ENCODE data around the gene SNX7. TPM values are rescaled to one million over a fixed set of nuclear protein-coding genes. Genes with fewer than 3 reads are reported as not detected.
A peak's percentile ranks its signal among the peaks of the same experiment; 100 is the strongest.

SNX7 gene, protein sequence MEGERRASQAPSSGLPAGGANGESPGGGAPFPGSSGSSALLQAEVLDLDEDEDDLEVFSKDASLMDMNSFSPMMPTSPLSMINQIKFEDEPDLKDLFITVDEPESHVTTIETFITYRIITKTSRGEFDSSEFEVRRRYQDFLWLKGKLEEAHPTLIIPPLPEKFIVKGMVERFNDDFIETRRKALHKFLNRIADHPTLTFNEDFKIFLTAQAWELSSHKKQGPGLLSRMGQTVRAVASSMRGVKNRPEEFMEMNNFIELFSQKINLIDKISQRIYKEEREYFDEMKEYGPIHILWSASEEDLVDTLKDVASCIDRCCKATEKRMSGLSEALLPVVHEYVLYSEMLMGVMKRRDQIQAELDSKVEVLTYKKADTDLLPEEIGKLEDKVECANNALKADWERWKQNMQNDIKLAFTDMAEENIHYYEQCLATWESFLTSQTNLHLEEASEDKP
- under 1 TPM in 1 of 2 experiments, not detected in 1; 0.18 TPM for total RNA-seq

DNA sequence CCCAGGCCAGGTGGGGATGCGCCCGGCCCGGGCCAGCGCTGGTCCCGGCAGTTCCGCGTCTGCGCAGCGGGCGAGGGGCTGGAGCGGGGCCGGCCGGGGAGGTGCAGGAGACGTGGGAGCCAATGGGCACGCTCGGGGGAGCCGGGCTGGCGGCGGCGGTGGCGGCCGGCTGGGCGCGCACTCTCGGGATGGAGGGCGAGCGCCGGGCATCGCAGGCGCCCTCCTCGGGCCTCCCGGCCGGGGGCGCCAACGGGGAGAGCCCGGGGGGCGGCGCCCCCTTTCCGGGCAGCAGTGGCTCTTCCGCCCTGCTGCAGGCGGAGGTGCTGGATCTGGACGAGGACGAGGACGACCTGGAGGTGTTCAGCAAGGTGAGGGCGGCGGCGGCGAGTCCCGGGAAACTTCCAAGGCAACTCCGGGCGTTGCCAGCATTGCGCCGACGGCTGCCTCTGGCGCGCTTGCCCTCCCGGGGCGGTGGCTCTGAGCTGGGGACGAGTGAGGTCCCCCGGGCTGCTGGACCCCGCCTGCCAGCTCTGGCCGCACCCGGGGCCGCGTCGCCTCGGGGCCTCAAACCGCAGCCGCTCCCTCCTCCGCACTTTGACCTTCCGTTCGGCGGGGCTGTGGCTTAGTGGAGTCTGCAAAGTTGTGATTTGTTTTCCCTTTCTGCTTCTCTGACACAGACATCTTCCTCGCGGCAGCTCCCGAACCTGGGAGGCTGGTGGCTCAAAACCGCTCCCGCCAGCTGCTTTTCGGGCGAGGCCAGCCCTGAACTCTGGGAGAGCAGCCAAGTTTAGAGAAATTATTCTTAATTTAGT lies at the start of gene SNX7:
Gene SNX7, plus strand, starts transcription at position 178 of the 812 bp plus-strand sequence. Its CDS starts 11 bp downstream, at position 189.
- no peaks in the 10 kb centered on the region for H3K9me3 Mint-ChIP-seq
- no peaks in the 10 kb centered on the region for H3K36me3 Mint-ChIP-seq (ENCODE audit: low read depth)
- POLR2A ChIA-PET, result no interaction called here
- H3K27ac Mint-ChIP-seq, result no peak within 1 kb of the TSS
- CTCF ChIA-PET, result no interaction called here
- peaks cover 35% of the 10 kb centered on the region for H3K27me3 Mint-ChIP-seq
- DNase-seq, result no peak
- peaks cover 12% of the 10 kb centered on the region for H3K4me1 Mint-ChIP-seq
- H3K4me3 Mint-ChIP-seq, result peak within 1 kb of the TSS; percentile 72

DNA sequence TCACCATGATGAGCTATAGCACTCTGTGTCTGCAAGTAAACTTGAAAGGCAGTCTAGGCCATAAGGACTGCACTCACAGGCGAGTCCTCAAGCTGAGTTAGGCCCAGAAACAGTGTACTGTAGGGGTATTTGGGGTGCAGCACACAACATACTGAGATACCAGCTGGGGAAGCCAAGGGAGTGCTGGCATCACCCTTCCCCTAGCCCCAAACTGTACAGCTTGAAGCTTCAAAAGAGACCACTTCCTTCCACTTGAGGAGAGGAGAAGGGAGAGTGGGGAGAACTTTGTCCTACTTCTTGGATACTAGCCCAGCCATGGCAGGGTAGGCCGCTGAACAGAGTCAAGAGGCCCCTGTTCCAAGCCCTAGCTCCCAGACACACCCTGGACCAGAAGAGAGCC lies 24.2 kb upstream of the SNX7 start:
- no peak overlapping the region for H3K4me3 Mint-ChIP-seq
- no peak for DNase-seq
- H3K9me3 Mint-ChIP-seq, result no peaks in the 10 kb centered on the region
- ChIA-PET CTCF (no interaction called here), POLR2A (no interaction called here)
- H3K36me3 Mint-ChIP-seq (ENCODE audit: low read depth), result no peaks in the 10 kb centered on the region
- H3K27me3 Mint-ChIP-seq, result no peaks in the 10 kb centered on the region
- H3K27ac Mint-ChIP-seq, result no peak overlapping the region
- no peaks in the 10 kb centered on the region for H3K4me1 Mint-ChIP-seq

DNA sequence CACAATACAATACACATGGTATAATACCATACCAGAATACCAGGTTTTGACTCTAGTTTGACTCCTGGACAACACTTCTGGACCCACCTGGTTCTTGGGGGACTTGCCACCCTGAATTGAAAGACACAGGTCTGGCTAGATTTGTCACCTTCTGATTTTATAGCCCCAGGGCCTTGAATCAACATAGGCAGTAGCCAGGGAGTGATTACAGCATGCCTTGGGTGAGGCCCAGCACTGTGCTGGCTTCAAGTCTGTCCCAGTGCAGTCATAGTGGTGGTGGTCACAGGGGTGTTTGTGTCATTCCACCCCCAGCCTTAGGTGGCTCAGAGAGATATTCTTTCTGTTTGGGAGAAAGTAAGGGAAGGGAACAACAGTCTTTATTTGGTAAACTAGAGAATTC lies 23.3 kb upstream of the SNX7 start:
- CTCF ChIA-PET, result no interaction called here
- Mint-ChIP-seq H3K4me3 (no peak overlapping the region), H3K27me3 (no peaks in the 10 kb centered on the region), H3K36me3 (ENCODE audit: low read depth) (no peaks in the 10 kb centered on the region), H3K27ac (no peak overlapping the region), H3K4me1 (no peaks in the 10 kb centered on the region), H3K9me3 (no peaks in the 10 kb centered on the region)
- POLR2A ChIA-PET, result no interaction called here
- DNase-seq, result no peak

DNA sequence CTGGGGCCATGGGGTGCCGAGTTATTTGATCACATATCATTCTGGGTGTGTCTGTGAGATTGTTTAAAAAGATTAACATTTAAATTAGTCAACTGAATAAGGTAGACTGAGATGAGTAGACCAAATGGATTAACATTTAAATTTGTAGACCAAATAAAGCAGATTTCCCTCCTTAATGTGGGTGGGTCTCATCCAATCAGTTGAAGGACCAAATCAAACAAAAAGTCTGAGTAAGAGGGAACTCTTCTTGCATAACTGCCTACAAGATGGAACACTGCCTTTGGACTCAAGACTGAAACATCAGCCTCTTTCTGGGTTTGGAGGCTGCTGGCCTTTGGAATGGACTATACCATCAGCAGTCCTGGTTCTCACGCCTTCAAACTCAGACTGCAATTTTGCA lies 17.0 kb upstream of the SNX7 start:
- Mint-ChIP-seq H3K27me3 (no peaks in the 10 kb centered on the region), H3K9me3 (no peaks in the 10 kb centered on the region)
- CTCF ChIA-PET, result no interaction called here

DNA sequence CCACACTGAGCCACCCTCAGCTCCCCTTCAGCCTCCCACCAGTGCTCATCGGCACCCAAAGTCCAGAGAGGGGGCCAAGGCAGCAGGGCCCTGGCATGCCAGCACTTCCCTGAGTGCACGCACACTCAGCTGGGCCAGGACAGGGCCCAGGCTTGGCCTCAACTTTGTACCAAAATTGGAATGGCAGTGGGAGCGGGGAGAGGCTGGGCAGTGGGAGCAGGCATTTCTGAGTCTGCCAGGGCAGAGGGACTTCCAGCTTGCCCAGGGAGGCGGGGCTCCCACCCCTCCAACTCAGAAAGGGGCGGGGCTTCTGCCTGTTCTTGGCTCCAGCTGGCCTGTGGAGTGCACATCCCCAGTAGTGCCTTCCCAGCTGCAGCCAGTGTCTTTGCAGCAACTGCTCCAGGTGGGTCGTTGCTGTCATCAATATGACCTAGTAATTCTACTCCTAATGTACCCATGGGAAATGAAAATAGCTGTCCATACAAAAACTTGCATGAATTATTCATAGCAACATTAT lies 10.3 kb upstream of the SNX7 start:
- Mint-ChIP-seq H3K9me3 (no peaks in the 10 kb centered on the region), H3K4me1 (no peaks in the 10 kb centered on the region), H3K27me3 (no peaks in the 10 kb centered on the region), H3K4me3 (no peak overlapping the region), H3K27ac (no peak overlapping the region), H3K36me3 (ENCODE audit: low read depth) (no peaks in the 10 kb centered on the region)
- CTCF ChIA-PET, result no interaction called here
- no peak for DNase-seq
- POLR2A ChIA-PET, result no interaction called here

More for the DNA sequence above, 17.0 kb upstream of the SNX7 start:
- Mint-ChIP-seq H3K4me1 (no peaks in the 10 kb centered on the region), H3K27ac (no peak overlapping the region), H3K36me3 (ENCODE audit: low read depth) (no peaks in the 10 kb centered on the region), H3K4me3 (no peak overlapping the region)
- POLR2A ChIA-PET, result no interaction called here
- DNase-seq, result no peak

DNA sequence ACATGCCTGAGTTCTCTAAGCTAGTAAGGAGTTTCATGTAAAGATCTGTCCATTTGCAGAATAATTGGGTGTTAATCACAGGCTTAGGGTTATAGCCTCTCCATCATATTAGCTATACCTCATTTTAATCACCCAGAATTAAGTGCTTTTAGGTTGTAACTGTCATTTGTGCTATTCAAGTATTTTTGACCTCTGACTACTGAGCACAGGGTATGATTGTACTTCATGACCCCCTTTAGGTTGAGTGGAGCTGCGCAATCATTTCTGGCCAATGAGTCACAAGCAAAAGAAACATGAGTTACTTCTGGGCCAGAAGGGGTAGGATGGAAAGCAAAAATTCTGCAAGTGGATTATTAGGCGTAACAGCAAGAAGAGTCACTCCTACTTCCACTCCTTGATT lies 8.4 kb upstream of the SNX7 start:
- ChIA-PET CTCF (no interaction called here), POLR2A (no interaction called here)
- H3K27ac Mint-ChIP-seq, result no peak overlapping the region
- H3K27me3 Mint-ChIP-seq, result no peaks in the 10 kb centered on the region
- no peak for DNase-seq
- H3K36me3 Mint-ChIP-seq (ENCODE audit: low read depth), result no peaks in the 10 kb centered on the region
- no peaks in the 10 kb centered on the region for H3K9me3 Mint-ChIP-seq
- no peaks in the 10 kb centered on the region for H3K4me1 Mint-ChIP-seq
- no peak overlapping the region for H3K4me3 Mint-ChIP-seq

DNA sequence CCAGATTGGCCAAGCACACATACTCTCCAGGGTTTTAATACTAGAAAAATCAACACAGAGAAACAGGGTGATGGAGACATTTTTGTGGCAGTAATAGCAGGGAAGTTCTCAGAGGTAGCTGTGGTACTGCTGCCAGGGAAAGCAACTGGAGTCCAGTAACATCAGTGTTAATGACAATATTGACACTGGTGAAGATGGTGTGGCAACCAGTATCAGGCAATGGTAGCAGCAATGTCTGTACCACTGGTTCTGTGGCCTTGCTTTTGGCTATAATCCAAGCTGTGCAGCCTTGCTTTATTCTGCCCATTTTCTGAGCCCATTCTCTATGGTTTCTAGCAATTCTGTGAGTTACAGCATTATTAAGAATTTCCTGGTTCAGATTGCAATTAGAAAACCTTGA lies 1.6 kb upstream of the SNX7 start:
- no peak overlapping the region for H3K27ac Mint-ChIP-seq
- H3K36me3 Mint-ChIP-seq (ENCODE audit: low read depth), result no peaks in the 10 kb centered on the region
- peaks cover 12% of the 10 kb centered on the region for H3K4me1 Mint-ChIP-seq
- DNase-seq, result no peak
- H3K9me3 Mint-ChIP-seq, result no peaks in the 10 kb centered on the region
- no peak overlapping the region for H3K4me3 Mint-ChIP-seq
- CTCF ChIA-PET, result no interaction called here
- POLR2A ChIA-PET, result no interaction called here
- peaks cover 35% of the 10 kb centered on the region for H3K27me3 Mint-ChIP-seq

DNA sequence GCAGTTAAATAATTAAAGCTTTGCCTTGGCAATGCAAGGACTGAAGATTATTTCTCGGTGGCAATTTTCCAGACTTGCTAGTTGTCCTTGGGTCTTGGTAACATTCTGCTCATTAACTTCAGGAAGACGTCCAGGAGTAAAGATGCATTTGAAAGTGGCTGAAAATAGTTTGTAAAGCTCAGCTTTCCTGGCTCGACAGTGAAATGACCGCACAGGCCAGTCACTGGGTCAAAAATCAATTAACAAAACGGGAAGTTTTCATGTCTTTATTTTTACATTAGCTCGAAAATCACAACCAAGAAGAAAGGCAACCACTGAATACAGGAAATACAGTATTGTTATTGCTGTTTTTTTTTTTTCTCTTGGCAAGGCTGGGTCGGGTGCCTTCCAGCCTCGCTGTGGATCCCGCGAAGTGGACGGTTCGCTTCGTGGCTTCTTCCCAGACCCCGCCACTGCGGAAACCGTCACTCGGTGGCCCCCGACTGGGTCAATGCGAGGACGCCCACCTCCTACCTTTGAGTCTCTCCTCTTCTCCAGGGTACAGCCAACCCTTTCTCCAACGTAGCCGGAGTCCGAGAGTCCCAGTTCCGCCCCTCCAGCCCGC lies 479 bp upstream of the SNX7 start:
- CTCF ChIA-PET, result no interaction called here
- H3K4me3 Mint-ChIP-seq, result peak overlapping the region; percentile 41
- peaks cover 12% of the 10 kb centered on the region for H3K4me1 Mint-ChIP-seq
- no peak overlapping the region for H3K27ac Mint-ChIP-seq
- H3K36me3 Mint-ChIP-seq (ENCODE audit: low read depth), result no peaks in the 10 kb centered on the region
- no peaks in the 10 kb centered on the region for H3K9me3 Mint-ChIP-seq
- POLR2A ChIA-PET, result no interaction called here
- H3K27me3 Mint-ChIP-seq, result peaks cover 35% of the 10 kb centered on the region
- no peak for DNase-seq

DNA sequence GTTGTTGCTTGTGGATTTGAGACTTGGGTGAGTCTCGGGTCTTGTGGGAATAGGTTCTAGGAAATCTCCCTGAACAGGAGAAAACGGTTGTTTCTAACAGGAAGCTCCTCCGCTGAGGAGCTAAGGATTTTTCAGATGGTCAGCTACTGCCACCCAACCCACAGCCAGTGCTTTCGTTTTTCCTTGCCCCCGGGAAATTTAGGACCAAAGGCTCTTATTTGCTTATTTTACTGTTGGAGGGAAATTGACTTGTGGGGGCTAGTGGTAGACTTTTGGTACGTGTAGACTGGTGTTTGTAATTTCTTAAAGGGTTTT lies 792 bp downstream of the SNX7 start:
- no peak for DNase-seq
- Mint-ChIP-seq H3K9me3 (no peaks in the 10 kb centered on the region), H3K36me3 (ENCODE audit: low read depth) (no peaks in the 10 kb centered on the region), H3K27ac (no peak overlapping the region), H3K27me3 (peaks cover 35% of the 10 kb centered on the region), H3K4me3 (peak overlapping the region; percentile 72), H3K4me1 (peaks cover 12% of the 10 kb centered on the region)
- CTCF ChIA-PET, result no interaction called here
- POLR2A ChIA-PET, result no interaction called here

DNA sequence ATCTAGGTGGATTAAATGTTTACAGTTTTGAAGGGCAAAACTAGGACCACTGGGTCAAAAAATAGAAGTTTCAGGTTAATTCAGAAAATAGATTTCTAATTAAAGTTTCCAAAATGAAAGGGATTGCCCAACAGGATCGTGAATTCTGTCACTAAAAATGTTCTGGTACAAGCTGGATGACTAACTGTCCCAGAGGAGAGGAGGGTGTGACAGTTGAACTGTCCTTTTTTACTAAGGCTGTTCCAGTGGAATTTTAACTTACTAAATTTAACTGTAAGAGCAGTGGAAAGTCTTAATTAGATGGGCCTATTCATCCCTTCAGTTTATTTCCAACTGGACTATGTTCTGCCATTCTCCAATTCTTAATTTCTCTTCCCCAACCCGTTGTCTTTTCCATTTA lies 7.2 kb downstream of the SNX7 start:
- POLR2A ChIA-PET, result no interaction called here
- H3K27ac Mint-ChIP-seq, result no peak overlapping the region

DNA sequence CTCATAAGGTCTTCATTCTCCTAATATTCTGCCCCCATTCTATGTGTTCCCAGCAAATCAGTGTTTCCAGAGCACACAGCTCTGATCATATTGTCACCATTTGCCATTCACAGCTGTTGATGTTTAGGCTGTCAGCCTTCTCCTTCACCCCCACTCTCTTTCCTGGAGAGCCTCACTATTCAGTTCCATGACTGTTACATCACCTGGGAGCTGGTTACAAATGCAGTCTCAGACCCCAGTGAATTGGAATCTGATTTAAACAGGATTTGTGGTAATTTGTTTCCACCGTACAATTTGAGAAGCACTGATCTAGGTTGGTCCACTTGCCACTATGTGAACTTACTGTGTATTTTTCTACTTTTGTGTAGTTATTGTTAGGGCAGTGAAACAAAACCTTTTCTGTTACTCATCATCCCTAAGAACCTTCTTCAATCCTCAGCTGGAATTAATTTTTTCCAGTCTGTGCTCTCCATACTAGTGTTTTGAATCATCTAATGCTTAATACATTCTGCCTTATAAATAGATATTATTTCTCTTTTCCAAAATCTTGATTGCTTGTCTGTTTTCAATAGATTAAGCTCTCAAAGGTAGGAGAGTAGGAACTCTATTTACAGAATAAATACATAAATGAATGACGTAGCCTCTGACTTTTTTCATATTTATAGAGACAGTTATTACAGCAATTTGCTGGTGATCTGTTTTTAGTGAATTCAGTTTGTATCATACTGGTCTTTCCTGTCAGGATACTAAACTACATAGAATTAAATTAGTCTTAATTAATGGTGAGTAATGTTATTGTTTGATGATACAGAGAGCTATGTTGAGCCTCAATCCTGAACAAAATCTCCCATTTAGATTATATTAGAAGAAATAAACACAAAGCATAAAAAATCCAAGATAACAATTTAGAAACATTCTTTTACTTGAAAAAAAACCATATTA lies 8.1 kb downstream of the SNX7 start:
- ChIA-PET POLR2A (no interaction called here), CTCF (no interaction called here)
- Mint-ChIP-seq H3K4me3 (no peak overlapping the region), H3K9me3 (no peaks in the 10 kb centered on the region), H3K36me3 (ENCODE audit: low read depth) (no peaks in the 10 kb centered on the region), H3K27ac (no peak overlapping the region), H3K4me1 (no peaks in the 10 kb centered on the region), H3K27me3 (peaks cover 1% of the 10 kb centered on the region)
- DNase-seq, result no peak

More for the DNA sequence above, 7.2 kb downstream of the SNX7 start:
- CTCF ChIA-PET, result no interaction called here
- Mint-ChIP-seq H3K9me3 (no peaks in the 10 kb centered on the region), H3K4me1 (no peaks in the 10 kb centered on the region), H3K4me3 (no peak overlapping the region), H3K27me3 (peaks cover 5% of the 10 kb centered on the region), H3K36me3 (ENCODE audit: low read depth) (no peaks in the 10 kb centered on the region)
- no peak for DNase-seq

DNA sequence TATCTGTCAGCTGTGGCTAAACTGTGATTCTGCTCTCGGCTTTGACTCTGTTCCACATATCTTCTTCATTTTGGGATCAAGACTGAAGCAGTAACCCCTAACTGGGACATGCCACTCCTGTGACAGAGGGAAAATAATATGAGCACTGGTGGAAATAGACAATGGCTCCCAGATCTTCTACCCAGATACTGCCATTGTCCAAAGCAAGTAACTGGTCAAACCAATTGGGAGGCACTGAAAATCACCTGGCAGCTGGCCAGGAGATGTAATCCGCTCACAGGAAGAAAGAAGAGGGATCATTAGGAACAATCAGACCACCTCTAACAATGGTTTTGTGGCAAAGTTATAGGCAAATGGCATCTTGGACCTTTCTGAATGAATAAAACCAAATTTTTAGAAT lies 10.7 kb downstream of the SNX7 start:
- no peak overlapping the region for H3K27ac Mint-ChIP-seq
- ChIA-PET CTCF (no interaction called here), POLR2A (no interaction called here)
- H3K27me3 Mint-ChIP-seq, result peaks cover 1% of the 10 kb centered on the region
- no peaks in the 10 kb centered on the region for H3K4me1 Mint-ChIP-seq
- H3K9me3 Mint-ChIP-seq, result peaks cover under 1% of the 10 kb centered on the region
- H3K4me3 Mint-ChIP-seq, result no peak overlapping the region
- no peak for DNase-seq
- no peaks in the 10 kb centered on the region for H3K36me3 Mint-ChIP-seq (ENCODE audit: low read depth)
